NCI-H1092 treated with DMSO at 0.1 percent for 48 hours (cell line): Measurements from ENCODE around the gene PLXNA2.
A peak's percentile ranks its signal among the peaks of the same experiment; 100 is the strongest.

Source experiments
- DNase-seq: peaks from one replicate; lab custom pipeline; 2025; lab: John Stamatoyannopoulos, UW

PLXNA2 gene

DNA sequence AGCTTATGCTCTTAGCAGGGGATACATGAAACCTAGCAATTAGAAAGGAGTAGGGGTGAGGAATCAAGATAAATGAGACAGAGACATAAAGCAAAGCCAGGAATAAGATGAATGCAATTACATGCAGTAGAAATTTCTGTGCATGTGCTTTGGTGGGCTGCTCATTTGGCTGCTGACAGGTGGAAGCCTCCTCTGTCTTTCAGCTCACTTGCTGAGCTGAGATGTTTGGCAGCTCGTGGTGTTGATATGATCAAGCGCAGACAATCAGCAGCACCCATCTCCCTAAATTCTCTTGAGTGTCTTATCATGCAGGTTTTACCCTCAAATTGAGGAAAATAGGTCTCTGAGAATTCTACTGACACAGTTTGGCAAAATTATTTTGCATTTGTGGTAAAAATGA is 224.9 kb downstream of the PLXNA2 start:
- DNase-seq: no peak

- no peak for DNase-seq
Observed at GRCh38 chr1:208015255-208015654, 228.9 kb downstream of the PLXNA2 start.

GRCh38 chr1:208013210-208013609 is 231.0 kb downstream of the PLXNA2 start:
- no peak for DNase-seq

DNA sequence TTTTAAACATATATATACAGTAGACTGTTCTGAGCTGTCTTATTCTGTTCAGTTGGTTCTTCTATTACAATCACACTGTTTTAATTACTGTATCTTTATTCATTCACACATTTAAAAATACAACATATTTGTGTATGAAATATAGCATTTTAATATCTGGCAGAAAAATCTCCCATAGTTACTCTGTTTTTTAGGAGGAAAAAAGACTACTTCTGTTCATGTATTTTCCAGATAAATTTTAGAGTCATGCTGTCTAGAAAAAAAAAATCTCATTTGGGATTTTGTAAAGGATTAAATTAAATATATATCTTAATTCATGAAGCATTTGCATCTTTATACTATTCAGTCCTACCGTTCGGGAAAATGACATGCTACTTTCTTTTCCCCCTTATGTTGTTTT is 231.5 kb downstream of the PLXNA2 start:
- DNase-seq: no peak

DNA sequence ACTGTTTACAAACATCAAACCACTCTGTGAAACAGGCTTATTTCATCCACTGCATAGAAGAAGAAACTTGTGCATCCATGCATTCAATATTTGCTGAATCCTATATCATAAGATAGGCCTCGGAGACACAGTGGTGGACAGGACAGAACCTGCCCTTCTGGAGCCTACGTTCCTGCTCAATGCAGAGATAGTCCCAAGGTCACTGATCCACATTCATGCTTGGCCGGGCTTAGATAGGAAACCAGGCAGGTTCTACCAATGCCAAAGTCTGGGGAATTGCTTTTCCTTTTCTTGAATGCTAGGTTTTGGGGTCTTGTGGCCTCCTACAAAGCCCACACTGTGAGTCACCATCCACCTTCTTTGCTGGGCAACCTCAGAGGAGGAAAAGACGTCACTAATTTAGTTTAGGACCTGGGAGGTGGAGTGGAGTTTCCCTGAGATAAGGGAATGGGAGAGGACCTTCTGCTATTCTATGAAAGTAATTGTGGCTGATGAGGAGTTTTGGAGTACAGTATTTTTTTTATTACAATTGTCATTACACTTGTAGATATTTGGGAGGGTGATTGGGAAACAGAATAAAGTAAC is 233.6 kb downstream of the PLXNA2 start:
- no peak for DNase-seq

GRCh38 chr1:208009706-208010444 is 234.3 kb downstream of the PLXNA2 start:
- no peak for DNase-seq

- no peak for DNase-seq
Observed at GRCh38 chr1:208009303-208009702, 234.9 kb downstream of the PLXNA2 start.

DNA sequence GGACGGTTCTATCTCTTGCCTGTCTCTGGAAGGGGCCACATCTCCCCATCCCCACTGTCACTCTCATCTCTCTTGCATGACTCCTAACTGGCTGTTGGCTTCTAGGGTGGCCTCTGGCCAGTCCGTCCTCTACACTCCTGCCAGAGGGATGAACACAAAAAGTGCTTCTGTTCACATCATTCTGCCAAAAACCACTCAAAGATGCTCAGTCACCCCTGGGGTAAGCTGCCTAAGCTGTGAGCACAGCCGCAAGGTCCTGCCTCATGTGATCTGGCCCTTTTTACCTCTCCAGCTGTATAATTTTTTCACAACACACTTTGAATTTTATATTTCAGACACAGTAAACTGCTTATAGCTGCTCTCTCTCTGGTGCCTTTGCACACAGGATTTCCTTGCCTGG is 235.7 kb downstream of the PLXNA2 start:
- no peak for DNase-seq

DNA sequence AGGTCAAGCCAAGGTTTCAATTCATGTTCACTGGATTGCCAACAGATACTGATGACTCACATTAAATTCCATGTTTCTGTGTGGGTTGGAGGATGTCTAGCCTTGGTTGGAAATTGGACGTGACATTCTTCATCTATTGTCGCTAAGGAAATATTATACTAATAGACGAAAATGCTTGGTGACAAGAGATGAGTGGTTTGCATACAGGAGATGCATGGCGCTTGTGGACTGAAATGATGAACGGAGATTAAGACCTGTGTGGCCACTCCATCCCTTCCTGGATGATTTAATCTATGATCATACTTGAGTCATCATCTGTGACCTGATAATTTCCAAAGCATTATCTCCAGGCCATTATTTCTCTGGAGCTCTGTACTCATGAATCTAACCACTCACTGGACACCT is 236.2 kb downstream of the PLXNA2 start:
- DNase-seq: no peak

DNA sequence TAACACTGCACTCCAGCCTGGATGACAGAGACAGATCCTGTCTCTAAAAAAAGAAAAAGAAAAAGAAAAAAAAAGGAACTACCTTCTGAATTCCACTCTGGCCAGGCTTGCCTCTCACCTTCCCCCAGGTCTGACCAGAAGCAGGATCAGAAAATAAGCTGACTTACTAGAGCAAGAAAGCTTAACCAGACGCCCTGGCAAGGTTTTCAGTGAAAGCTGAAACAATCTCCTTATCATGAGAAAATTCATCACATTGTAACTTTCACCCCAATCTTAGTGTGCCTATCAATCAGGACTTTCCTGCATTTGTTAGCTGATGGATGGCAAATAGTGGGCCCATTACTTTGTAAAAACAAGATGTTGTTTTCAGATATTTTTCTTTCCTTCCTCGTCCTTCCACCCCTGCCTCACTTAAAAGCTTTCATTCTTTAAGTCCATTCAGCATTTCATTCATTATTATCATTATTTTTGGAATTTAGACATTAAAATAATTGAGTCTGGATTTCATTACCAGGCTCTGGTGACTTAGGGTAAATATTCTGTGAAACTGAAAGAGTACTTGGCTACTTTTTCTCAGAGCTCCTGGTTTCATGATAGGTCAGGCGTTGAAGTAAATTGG is 236.8 kb downstream of the PLXNA2 start:
- no peak for DNase-seq

- no peak for DNase-seq
Observed at GRCh38 chr1:208006258-208006920, 237.8 kb downstream of the PLXNA2 start.

GRCh38 chr1:208004851-208005250 is 239.3 kb downstream of the PLXNA2 start:
- DNase-seq: no peak

GRCh38 chr1:208003241-208003640 is 240.9 kb downstream of the PLXNA2 start:
- no peak for DNase-seq

GRCh38 chr1:208002672-208003071 is 241.5 kb downstream of the PLXNA2 start:
- no peak for DNase-seq

DNA sequence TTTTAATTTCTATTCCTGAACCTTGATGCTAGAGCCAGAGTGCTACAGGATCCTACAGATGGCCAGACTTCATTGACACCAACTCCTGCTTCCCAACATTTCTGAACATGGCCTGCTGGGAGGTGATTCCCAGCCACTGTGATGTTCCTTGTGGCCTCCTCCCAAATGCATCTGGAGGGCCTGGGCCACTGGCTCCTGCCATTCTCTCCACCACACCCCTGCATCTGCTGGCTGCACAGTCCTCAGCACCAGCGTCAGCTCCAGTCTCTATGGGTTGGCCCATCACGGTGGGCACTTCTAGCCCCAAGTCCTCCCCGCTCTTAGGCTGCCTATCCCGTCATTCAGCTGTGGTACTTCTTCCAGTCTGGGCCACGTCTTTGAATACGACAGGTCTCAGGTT is 242.1 kb downstream of the PLXNA2 start:
- no peak for DNase-seq

GRCh38 chr1:208000504-208000903 is 243.7 kb downstream of the PLXNA2 start:
- DNase-seq: no peak

DNA sequence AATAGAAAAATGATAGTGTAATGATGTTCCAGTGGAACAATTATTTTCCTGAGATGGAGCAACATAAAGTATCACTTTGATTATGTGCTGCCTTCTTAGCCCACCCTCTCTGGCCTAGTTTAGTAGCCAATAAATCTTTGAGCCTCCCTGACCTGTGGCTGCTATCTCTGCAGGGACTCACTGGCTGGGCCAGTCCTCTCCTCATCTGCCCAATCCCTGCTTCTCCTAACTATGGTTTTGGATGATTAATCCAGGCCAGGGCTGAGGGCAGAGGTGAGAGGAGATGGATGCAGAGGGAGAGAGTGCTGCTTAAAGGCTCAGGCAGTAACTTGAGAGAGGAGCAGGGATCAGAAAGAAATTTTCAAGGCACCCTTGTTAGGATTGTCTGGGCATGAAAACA is 244.2 kb downstream of the PLXNA2 start:
- no peak for DNase-seq

- DNase-seq: no peak
Observed at GRCh38 chr1:207999274-207999915, 244.8 kb downstream of the PLXNA2 start.

DNA sequence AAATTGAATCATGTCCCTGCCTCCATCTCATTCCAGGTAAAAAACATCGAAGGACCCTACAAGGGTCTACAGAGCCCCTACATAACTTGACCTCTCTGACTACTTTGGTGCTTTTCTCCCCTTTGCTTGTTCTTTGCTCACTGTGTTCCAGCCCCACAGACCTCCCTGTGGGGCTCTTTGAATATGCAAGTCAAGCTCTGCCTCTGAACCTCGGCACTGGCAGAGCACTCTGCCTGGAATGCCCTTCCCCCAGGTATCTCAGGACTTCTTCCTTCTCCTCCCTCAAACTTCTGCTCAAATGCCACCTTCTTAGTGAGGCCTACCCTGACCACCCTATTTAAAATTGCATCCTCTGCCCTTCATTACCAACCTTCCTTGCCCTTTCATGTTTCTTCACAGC is 245.5 kb downstream of the PLXNA2 start:
- DNase-seq: no peak

DNA sequence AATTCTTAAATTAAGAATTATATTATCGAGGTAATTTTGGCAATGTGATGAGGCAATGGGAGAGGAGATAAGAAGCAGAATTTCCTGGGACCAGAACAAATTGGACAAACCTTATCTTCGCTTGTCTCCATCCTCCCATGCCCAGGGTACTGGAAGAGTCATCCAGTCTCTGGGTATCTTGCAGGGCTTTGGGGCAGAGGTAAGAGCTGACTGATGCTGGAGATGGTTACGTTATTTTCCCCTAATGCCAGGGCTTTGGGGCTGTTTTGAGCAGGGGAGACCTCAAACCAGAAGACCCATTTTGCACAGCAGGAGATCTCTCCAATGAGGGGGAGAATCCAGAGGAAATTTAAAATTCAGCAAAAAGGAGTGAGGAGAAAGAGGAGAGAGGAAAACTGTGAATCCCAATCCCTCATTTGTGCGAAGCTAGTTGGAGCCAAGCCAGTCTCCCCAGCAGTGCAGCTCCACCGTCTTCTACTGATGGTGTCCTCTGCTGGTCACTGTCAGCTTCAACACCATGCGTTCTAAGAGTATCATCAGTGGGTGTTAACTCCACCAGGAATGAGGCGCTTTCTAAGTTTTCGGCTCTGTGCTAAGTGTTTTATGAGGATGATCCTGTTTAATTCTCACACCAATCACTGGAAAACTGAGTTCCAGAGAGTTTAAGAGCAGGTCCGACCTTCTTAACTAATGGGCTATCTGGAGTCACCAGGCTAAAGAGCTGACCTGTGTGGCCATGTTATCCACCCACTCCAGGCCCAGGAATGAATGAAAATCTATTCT is 246.5 kb downstream of the PLXNA2 start:
- DNase-seq: peak; percentile 67

DNA sequence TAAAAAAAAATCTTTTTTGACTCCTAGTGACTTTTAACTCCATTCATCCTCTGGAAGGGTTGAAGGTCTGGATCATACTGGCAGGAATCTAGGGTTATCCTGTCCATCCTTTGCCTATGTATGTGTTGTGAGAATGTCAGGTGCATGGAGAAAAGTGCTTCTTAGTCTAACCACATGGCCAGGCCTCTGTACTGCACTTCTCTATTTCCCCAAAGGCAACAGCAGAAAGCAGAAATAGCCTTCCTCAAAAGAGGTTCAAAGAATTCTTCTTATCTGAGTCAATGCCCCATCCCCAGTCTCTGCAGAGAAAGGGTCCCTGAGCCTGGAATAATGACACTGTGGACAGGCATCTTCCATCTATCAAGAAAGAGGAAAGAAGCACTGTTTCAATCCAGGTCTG is 247.5 kb downstream of the PLXNA2 start:
- no peak for DNase-seq

DNA sequence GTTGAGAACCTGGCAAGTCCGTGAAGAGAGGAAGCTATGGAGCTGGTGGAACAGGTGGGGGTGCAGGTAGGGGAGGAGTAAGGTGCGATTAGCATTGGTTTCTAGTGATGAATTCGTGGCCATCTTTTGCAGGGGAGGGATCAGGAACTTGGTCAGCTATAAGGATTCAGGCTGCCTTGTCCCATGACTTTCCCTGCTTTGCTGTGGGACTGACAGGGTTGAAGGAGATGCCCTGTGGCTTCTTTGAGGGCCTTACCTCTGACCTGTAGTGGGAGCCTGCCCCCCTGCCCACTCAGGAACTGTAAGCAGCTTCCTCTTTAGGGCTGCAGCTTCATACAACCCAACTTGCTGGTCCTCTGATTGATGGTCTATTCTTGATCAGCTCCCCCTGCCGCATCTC is 248.6 kb downstream of the PLXNA2 start:
- DNase-seq: no peak
